Effector CD8-positive, alpha-beta T cell (primary cell): ENCODE results near the gene NRROS.
"Not testable (repeated sequence)": the region's sequence is repeated elsewhere in the genome, so short reads cannot be mapped to it uniquely, and the experiment has no call there.

Experiments
- DNase-seq: peaks from one replicate; lab custom pipeline; 2025; lab: John Stamatoyannopoulos, UW

Gene NRROS

DNA sequence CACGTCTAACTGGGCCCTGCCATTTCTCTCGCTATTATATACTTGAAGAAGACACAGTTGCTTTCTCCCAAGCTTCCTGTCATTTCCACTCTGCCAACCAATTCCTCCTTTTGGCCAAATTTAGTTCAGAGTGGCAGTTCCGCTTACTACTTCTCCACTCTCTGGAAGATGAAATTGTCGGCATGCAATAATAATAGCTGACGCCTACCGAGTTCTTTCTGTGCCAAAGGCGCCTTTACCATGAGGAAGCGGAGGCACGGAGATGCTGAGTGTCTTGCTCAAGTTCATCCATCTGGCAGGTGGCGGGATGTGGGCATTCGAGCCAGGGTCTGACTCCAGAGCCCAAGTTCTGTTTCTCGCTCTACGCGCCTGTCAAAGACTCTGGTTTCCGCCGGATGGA lies 14.6 kb upstream of the NRROS start:
- no peak for DNase-seq

DNA sequence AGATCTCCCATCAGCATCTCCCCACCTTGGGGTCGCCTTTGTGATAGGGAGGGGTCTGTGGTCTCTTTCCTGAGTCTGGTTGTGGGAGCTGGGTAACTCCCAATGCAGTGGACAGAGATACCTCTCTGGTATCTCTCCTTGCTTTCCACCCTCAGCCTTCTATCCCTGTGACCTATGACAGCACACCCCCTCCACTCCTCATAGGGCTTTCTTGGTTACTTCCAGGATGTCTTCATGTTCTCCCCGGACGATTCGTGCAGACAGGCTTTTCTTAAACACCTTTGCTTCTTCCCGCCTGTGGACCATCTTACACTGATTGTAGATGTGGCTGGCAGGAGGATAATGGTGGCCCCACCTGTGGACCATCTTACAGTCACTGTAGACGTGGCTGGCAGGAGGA lies 14.2 kb upstream of the NRROS start:
- DNase-seq: no peak

DNA sequence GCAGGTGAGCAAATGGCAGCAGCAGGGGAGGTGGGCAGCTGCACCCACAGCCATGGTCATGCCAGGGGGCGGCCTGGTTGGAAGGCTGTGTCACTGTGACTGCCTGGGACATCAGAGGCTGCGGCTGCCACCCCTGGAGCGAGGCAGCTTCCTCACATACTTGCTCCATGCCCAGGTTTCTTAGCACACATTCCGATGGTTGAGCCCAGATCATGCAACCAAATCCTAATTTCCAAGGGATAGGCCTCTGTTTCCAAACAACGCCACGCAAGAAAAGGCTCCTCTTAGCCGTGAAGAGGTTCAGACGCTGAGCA lies 11.6 kb upstream of the NRROS start:
- DNase-seq: no peak

DNA sequence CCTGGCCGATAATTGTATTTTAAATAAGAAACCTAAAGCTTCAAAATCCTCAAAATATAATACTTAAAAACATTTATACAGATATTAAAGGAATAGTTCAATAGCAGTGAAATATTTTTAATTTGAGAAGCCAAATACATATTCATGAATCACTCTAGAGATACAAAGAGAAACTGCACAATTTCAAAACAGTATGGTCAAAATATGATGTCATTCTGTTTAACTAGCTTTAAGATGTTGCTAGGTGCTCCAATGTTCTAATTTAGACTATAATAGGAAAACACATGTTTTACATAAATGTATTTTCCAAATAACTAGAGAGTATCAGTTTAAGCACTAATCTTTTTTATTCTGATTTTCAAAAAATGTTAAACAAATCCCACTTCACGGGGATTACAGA lies 10.3 kb upstream of the NRROS start:
- no peak for DNase-seq

DNA sequence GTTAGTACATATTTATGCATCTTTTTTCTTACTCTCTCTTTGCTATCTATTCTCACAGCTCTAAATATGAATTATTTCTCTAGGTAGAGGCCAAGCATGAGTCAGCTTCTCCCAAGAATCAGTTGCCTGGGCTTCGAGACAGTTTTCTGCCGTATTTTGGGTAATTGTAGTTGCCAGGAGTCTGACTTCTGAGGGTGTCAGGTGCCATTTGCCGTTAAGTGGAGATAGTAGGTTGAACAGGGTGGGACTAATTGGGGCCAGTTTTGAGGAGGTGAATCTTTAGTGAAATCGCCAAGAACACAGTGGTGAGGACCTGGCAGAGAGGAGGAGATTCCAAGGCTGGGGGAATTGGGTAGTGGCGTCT lies 7.8 kb upstream of the NRROS start:
- DNase-seq: no peak

DNA sequence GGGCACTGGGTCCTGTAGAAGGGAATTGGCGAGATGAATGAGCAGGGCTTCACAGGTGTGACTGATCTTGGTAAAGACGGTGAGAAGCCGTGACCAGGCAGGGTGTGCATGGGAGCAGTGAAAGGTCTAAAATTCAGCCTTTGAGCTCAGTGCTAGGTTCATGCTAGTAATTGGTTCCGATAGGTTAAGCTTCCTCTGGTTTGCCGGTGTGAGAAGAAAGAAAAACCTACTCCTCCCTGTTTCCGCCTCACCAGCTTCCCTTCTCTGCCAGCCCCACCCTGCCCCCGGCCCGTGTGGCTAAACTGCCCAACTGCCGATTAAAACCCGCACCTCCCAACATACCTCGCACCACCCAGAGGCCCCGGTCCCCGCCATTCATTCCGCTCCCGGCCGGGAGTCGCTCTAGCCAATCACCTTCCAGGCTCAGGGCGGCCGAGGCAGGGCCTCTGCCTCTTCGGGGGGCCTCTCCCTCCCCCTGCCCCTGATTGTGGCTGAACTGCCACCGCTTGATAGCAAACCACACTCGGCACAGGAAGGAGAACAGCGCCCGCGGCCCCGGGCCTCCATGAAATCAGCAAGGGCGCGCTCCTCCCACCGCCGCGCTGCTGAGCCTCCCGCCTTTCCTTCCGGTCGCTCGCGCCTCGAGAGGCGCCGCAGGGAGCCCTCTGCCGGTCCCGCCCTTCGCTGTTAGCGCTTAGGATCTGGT lies 7.3 kb upstream of the NRROS start:
- DNase-seq: peak; percentile 73

DNA sequence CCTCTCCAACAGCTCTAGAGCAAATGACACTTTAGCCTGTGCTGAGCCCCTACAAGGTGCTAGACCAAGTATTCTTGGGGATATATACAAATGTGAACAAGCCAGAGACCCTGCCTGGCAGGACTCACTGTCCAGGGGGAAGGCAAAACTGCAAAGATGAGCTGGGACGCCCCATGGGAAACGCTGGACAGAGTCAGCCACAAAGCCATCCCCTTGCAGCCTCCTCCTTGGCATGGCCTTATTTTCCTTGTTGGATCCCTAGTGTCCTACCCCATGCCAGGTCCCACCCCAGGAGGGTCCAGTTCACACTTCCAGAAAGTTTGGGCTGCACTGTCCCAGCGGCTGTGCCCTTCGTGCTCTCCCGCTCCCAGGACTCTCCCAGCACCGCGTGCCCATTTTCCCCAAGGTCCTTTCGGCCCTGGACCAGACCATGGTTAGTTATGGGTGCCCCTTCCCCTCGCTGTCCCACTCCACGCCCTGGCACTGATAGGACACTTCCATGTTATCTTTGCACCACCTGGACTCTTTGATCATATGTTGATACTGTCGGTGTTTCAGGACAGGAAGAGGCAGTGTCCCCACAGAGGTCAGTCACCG lies 5.8 kb upstream of the NRROS start:
- DNase-seq: no peak

DNA sequence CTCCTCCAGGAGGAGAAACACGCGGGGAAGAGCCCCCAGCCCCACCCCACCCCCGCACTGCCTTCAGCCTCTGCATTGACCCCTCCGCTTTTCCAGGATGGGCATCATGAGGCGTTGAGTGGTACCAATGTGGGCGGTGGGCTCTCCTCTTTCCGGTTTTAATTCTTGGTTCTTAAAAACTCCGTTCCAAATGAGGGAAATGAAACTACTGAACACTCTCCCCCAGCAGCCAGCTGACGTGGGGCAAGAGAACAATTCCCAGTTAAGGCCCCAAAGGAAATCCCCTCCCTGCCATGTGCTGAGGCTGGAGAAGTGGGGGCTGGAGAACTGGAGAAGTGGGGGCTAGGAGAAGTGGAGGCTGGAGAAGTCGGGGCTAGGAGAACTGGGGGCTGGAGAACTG lies 5.3 kb upstream of the NRROS start:
- DNase-seq: no peak

DNA sequence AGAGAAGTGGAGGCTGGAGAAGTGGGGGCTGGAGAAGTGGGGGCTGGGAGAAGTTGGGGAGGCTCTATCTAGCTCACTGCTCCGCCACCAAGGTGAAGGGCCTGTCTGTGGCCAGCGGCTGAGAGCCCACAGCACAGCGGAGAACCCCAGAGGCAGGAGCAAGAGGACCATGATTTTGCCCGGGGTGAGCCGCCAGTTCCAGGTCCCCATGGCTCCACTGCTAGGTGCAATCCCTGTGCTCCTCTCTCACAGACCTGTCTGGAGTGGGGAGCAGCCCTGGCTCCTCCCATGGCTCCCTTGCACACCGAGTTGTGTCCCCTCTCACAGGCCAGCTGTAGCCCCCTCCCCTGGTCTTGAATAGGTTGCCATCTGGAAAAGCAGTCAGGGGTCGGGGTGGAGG lies 4.7 kb upstream of the NRROS start:
- no peak for DNase-seq

DNA sequence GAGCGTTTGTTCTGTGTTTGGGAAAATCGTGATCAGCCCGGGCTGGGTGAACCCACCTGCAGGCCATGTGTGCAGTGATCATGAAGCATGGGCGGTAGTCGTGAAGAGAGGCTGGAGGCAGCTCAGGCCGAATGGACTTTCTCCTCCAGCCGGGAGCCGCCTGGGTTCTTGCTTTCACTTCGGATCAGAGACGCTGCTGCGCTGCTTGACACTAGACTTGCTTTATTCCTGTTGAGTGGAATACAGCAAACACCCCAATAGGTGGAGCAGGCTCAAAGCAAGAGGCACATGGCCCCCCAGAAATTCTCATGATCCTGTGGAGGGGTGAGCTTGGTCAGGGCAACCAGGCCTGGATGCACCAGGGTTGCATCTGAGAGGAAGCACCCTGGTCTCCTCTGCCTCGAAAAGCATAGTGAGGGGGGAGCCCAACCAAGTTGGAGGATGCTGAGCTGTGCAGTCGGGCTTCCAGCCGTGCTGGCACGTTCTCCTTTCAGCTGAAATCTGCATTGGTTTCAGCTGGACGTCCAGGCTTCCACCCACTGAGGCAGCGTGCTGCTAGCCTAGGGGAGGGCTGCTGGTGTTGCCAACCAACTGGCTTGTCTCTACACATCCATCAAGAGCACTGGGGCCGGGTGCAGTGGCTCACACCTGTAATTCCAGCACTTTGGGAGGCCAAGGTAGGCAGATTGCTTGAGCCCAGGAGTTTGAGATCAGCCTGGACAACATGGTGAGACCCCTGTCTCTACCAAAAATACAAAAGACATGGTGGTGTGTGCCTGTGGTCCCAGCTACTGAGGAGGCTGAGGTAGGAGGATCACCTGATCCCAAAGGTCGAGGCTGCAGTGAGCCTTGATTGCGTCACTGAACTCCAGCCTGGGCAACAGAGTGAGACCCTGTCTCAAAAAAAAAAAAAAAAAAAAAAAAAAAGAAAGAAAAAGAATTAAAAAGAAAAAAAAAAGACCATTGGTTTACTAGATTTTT lies 2.8 kb upstream of the NRROS start:
- no peak for DNase-seq

DNA sequence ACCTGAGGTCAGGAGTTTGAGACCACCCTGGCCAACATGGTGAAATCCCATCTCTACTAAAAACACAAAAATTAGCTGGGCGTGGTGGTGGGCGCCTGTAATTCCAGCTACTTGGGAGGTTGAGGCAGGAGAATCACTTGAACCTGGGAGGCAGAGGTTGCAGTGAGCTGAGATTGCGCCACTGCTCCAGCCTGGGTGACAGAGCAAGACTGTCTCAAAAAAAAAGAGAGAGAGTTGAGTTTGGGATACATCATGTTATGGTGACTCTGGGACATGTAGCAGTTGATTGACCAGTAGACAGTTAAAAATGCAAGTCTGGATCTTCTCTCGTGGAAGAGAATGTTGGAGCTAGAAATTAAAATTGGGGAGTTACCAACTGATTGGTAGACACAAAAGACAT lies 1.6 kb upstream of the NRROS start:
- DNase-seq: not testable (repeated sequence)

DNA sequence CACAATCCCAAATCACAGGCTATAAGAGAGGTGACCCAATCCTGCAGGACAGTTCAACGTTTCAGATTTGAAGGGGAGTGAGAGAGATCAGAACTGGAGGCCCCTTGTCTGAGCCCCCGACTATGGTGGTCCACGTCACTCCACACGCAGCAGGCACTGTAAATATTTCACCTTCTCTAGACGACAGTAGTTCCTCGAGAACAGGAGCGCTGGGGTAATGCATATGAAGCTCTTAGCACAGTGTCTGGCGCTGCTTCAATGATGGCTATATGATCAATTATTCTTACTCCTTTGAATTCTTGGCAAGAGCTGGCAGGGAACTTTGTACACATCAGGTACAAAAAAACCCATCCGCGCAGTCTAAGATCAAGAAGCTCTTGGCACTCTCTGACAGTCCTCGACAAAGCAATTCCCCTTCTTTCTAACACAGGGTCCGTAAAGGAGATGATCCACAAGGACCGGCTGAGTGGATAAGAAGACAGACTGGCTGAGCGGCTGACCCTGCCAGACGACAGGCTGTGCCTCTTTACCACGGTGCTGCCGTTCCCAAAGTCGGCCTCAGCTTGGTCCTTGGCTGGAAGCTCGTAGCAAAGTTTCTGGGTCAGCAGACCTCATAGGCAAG lies 522 bp upstream of the NRROS start:
- no peak for DNase-seq

DNA sequence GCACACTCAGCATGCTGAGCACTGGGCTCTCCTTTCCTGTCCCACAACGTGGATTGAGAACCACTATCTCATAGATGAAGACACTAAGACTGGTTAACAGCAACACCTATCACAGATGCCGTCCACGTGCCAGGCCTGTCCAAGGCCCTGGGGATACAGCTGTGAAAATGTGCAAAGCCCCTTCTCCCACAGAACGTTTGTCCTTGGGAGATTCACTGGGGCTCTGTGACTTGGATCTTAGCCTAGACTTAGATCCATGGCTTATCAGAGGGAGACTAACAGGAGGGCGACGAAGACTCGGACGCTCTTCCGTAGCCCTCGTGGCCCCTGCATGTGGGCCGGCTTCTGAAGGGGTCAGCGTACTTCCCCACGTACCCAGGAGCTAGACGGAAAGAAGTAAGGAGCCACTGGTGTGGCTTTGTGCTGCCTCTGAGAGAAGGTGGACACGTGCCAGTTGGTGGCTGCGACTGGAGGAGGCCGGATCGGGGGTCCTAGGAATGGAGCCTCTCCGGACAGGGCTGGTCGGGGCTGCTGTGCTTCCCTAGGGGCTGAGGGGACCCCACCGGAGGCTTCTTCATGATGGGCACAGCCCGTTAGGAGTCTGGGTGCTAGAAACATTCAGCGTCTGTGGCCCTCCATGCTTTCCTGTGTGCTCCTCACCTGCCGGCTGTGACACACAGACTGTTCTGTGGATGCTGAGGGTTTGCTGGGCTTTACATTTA lies 964 bp downstream of the NRROS start:
- no peak for DNase-seq

DNA sequence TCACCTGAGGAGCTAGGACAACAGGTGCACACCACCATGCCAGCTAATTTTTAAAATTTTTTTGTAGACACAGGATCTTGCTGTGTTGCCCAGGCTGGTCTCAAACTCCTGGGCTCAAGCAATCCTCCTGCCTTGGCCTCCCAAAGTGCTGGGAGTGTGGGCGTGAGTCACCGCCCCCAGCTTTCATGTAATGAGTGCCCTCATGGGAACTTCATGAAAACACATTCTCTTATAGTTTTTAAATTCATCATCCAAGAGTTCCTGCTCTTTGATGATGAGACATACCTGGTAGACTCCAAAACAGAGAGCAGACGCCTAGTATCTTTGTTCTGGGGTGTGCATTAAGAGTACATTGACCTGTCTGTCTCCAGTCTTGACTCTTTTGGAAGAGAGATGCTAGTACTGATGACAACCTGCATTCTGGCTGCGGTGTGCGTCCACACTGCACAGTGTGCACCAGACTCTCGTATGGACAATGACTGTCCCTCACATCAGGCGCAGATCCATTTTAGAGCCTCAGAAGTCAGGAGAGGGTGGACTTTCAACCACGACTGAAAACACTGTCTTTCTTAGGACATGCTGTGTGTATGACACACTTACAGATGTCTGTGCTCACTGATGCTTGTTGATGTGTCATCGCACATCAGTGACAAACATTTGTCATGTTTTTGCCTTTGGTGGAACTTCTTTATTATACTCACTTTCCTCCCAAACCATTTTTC lies 2.0 kb downstream of the NRROS start:
- no peak for DNase-seq

DNA sequence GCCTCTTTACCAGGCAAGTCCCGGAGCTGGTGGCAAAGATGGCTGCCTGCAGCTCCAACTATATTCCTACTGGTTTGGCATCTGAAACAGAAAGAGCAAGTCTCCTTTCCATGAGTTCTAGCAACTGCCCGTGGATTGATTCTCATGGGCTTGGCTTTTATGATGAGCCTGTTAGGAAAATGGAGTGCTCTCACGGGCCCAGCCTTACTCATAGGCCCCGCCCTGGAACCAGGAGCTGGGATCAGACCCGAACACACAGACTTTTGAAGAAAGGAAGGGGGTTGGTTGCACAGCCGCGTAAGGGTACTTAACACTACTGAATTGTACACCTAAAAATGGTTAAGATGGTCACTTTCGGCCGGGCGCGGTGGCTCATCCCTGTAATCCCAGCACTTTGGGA lies 2.9 kb downstream of the NRROS start:
- no peak for DNase-seq

DNA sequence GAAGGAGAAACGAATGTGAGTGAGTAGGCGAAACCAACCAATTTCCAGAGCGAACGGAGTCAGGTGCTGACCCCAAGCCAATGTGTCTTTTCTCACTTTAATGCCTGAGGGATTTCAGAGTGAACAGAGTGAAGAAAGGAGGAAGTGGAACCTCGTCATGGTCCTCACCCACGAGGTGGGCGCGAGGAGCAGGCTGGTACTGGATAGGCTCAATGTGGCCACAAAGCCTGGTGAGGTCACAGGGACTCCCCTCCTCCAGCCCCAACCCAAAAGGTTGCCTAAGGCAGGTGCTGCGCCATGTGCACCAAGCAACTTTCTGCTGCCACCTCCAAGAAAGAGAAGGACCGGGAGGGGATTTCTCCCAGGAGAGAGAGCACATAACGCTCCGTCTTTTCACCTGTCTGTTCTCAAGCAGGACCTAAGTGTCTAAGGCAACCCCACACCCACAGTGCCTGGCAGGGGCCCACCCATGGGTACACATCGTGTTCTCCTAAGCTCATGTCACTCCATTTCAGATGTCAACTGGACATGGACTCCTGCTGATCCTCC lies 3.8 kb downstream of the NRROS start:
- DNase-seq: no peak

DNA sequence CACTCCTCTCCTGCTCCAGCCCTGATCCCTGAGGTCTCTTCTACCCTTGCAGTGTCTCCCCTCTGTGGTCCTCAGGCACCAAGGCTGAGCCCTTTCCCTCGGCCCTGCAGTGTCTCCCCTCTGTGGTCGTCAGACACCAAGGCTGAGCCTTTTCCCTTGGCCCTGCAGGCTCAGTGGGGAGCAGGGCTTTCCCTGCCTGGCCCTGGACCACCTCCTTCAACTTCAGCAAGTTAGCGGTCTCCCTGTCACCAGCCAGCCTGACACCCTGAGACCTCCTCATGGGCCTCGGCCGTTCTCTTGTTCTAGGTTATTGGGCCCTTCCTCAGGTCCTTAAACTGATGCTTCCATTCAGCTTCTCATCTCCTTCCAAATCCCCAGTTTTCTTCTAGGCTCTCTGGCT lies 4.3 kb downstream of the NRROS start:
- DNase-seq: no peak

DNA sequence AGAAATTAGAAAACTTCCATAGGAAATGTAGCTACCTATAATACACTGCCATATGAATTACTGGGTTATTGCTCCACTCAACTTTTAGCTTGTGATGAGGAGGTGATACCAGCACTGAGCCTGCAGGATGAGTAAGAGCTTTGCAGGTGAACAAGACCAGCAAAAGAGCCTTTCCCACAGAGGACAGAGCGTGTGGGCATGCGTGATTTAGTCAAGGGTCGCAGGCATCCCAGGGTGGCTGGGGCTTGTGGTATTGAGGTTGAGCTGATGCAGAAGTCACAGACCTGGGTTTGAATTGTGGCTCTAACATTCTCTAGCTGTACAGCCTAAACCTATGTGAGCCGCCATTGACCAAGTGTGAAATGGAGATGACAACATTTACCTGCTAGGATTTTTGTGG lies 5.6 kb downstream of the NRROS start:
- DNase-seq: no peak

DNA sequence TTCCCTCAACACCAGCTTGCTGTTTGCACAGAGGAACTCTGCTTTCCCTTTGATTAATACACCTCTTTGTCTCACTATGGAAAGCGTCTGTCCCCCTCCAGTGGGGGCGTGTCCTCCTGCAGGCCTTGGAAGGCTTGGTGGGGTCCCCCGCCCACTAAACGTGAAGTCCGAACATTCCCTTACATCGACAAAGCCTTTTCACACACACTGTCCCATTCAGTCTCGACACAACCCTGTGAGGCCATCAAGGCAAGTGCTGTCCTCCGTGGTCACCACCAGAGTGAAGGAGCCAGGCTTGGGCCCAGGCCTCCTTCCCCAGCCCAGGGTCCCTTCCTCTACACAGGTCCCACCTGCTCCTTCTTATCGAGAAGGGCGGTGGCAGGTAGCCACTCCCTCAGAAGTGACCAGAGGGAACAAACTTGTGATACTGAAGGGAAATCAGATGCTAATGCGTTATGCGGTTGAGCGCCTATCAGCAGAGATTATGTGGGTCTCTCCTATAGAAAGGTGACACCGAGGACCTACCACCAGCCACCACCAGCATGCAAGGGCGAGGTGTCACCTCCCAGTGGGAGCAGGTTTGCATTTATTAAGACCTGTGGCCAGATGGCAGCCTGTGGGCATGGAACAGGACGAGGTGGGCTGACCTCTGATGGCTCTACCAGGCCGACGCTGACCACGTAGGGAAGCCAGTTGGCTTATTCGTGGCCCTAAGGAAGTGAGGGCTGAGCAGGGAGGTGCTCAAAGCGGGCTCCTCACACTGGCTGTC lies 6.6 kb downstream of the NRROS start:
- DNase-seq: no peak

DNA sequence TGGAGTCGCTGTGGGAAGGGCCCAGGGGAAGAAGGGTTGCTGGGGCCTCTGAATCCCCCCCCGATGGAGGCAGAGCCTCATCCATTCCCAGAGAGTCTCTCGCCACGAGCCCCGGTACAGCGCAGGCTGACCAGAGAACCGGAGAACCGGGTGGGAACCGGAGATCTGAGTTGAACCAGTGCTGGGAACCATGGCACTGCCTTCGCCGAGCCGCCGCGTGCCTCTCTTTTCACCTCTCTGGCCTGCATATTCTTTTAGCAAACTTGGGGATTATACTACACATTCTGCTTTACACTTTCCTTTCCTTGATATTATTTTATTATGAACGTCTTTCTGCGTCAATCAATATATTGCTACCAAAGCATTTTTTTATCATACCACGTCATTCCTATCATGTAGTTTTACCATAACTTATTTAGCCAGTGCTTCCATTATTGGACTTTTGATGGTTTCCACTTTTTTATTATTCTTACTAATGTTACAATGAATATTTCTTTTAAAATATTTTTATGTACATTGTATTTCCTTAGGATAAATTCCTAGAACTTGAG lies 7.2 kb downstream of the NRROS start:
- no peak for DNase-seq
